NCI-H187 treated with DMSO at 0.1 percent for 48 hours (cell line): ENCODE measurements around the gene NUDT14.

Experiments used
- DNase-seq: peaks from one replicate; lab custom pipeline; 2025; lab: John Stamatoyannopoulos, UW

The NUDT14 gene

GRCh38 chr14:105158794-105159193, 22.3 kb downstream of the NUDT14 start:
- no peak for DNase-seq

GRCh38 chr14:105157872-105158271, 23.2 kb downstream of the NUDT14 start:
- DNase-seq: no peak

- no peak for DNase-seq
These were observed 24.4 kb downstream of the NUDT14 start for GRCh38 chr14:105156414-105157375.

GRCh38 chr14:105155681-105156413, 25.3 kb downstream of the NUDT14 start:
- no peak for DNase-seq

- DNase-seq: no peak
These were observed 26.0 kb downstream of the NUDT14 start for GRCh38 chr14:105155071-105155651.

GRCh38 chr14:105154476-105154871, 26.6 kb downstream of the NUDT14 start:
- DNase-seq: no peak

- DNase-seq: no peak
These were observed 27.2 kb downstream of the NUDT14 start for GRCh38 chr14:105153739-105154475.

GRCh38 chr14:105153331-105153731, 27.8 kb downstream of the NUDT14 start:
- no peak for DNase-seq

GRCh38 chr14:105152794-105153241, 28.3 kb downstream of the NUDT14 start:
- no peak for DNase-seq

GRCh38 chr14:105151838-105152793, 29.0 kb downstream of the NUDT14 start:
- DNase-seq: no peak

- DNase-seq: no peak
These were observed 29.9 kb downstream of the NUDT14 start for GRCh38 chr14:105151084-105151837.

GRCh38 chr14:105150368-105151083, 30.6 kb downstream of the NUDT14 start:
- no peak for DNase-seq

GRCh38 chr14:105150026-105150367, 31.1 kb downstream of the NUDT14 start:
- no peak for DNase-seq

- no peak for DNase-seq
These were observed 31.8 kb downstream of the NUDT14 start for GRCh38 chr14:105149146-105149781.

- no peak for DNase-seq
These were observed 32.4 kb downstream of the NUDT14 start for GRCh38 chr14:105148604-105149145.

GRCh38 chr14:105147671-105148603, 33.2 kb downstream of the NUDT14 start:
- DNase-seq: no peak

GRCh38 chr14:105146976-105147635, 34.0 kb downstream of the NUDT14 start:
- DNase-seq: no peak
